GM18505 (cell line): ENCODE data around the gene AGBL4.
A peak's percentile ranks its signal among the peaks of the same experiment; 100 is the strongest.

Source experiments
- ATAC-seq: cut with Tn5 transposase; IDR thresholded peaks from one replicate; pipeline ENCODE4 v1.9.1; 2021; ENCODE audit not compliant: unreplicated experiment
- POLR2A ChIP-seq: IDR thresholded peaks from 4 replicates; pipeline ENCODE4 v1.6.1; 2011; ENCODE audit warnings: borderline replicate concordance; ENCODE audit not compliant: insufficient read depth, insufficient read length; ENCODE audit errors: extremely low read depth

Gene AGBL4

GRCh38 chr1:49199564-49199963 lies 824.2 kb downstream of the AGBL4 start:
- no peak for TF ChIP-seq POLR2A
- ATAC-seq, result no peak

- TF ChIP-seq POLR2A, result no peak
- ATAC-seq, result no peak
Measured at GRCh38 chr1:49197081-49197480, 826.7 kb downstream of the AGBL4 start.

- TF ChIP-seq POLR2A, result no peak
- no peak for ATAC-seq
Measured at GRCh38 chr1:49190138-49190537, 833.6 kb downstream of the AGBL4 start.

- TF ChIP-seq POLR2A, result no peak
- ATAC-seq, result no peak
Measured at GRCh38 chr1:49187056-49187455, 836.7 kb downstream of the AGBL4 start.

GRCh38 chr1:49185450-49185980 lies 838.2 kb downstream of the AGBL4 start:
- no peak for TF ChIP-seq POLR2A
- ATAC-seq, result no peak

GRCh38 chr1:49183489-49183888 lies 840.3 kb downstream of the AGBL4 start:
- no peak for ATAC-seq
- TF ChIP-seq POLR2A, result no peak

- no peak for TF ChIP-seq POLR2A
- no peak for ATAC-seq
Measured at GRCh38 chr1:49181033-49181432, 842.7 kb downstream of the AGBL4 start.

- no peak for ATAC-seq
- no peak for TF ChIP-seq POLR2A
Measured at GRCh38 chr1:49171941-49172593, 851.7 kb downstream of the AGBL4 start.

GRCh38 chr1:49166031-49166430 lies 857.7 kb downstream of the AGBL4 start:
- no peak for ATAC-seq
- TF ChIP-seq POLR2A, result no peak

- no peak for TF ChIP-seq POLR2A
- ATAC-seq, result no peak
Measured at GRCh38 chr1:49163031-49163430, 860.7 kb downstream of the AGBL4 start.

- no peak for TF ChIP-seq POLR2A
- ATAC-seq, result no peak
Measured at GRCh38 chr1:49160677-49161076, 863.1 kb downstream of the AGBL4 start.

- no peak for ATAC-seq
- TF ChIP-seq POLR2A, result no peak
Measured at GRCh38 chr1:49136738-49137251, 887.0 kb downstream of the AGBL4 start.

GRCh38 chr1:49125746-49126145 lies 898.0 kb downstream of the AGBL4 start:
- no peak for ATAC-seq
- TF ChIP-seq POLR2A, result no peak

GRCh38 chr1:49111931-49112330 lies 911.8 kb downstream of the AGBL4 start:
- no peak for TF ChIP-seq POLR2A
- no peak for ATAC-seq

- ATAC-seq, result no peak
Measured at GRCh38 chr1:49106445-49106844, 917.3 kb downstream of the AGBL4 start.

GRCh38 chr1:49104575-49104974 lies 919.2 kb downstream of the AGBL4 start:
- no peak for TF ChIP-seq POLR2A
- ATAC-seq, result no peak

More at GRCh38 chr1:49106445-49106844, 917.3 kb downstream of the AGBL4 start:
- TF ChIP-seq POLR2A, result no peak

- peak; percentile 59 for ATAC-seq
- TF ChIP-seq POLR2A, result no peak
Measured at GRCh38 chr1:49102752-49103151, 921.0 kb downstream of the AGBL4 start.
